Stimulated activated CD4-positive, alpha-beta T cell treated with anti-CD3 and anti-CD28 coated beads, Interleukin-4, amount 100 ng/mL, for 1 hour (primary cell): ENCODE results near the gene SMARCD2.
"Not testable (repeated sequence)": the region's sequence is repeated elsewhere in the genome, so short reads cannot be mapped to it uniquely, and the experiment has no call there.

Source experiments
- DNase-seq: peaks from one replicate; pipeline ENCODE4 v3.0.0-alpha.2; 2020

Gene SMARCD2

GRCh38 chr17:63798572-63799106 is 43.8 kb downstream of the SMARCD2 start:
- DNase-seq, result no peak

GRCh38 chr17:63796375-63796774 is 46.1 kb downstream of the SMARCD2 start:
- not testable (repeated sequence) for DNase-seq

- no peak for DNase-seq
Observed at GRCh38 chr17:63792055-63792729, 50.3 kb downstream of the SMARCD2 start.

GRCh38 chr17:63790057-63790456 is 52.4 kb downstream of the SMARCD2 start:
- DNase-seq, result no peak

GRCh38 chr17:63786971-63787711 is 55.3 kb downstream of the SMARCD2 start:
- DNase-seq, result no peak

- no peak for DNase-seq
Observed at GRCh38 chr17:63786117-63786516, 56.4 kb downstream of the SMARCD2 start.

GRCh38 chr17:63785556-63785955 is 56.9 kb downstream of the SMARCD2 start:
- DNase-seq, result no peak

- no peak for DNase-seq
Observed at GRCh38 chr17:63783522-63783921, 59.0 kb downstream of the SMARCD2 start.
